A673 (cell line): ENCODE results near the gene EPHA4. TPM values are rescaled to one million over a fixed set of nuclear protein-coding genes. Genes with fewer than 3 reads are reported as not detected.

Experiments used
- BruUV-seq: library from RNA; stranded (reverse); fragments of 400-500 nt; replicated peaks from 2 replicates; lab custom pipeline; 2021; lab: Mats Ljungman, UMichigan
- CTCF ChIA-PET: fragments of 300-600 bp; sonication (Branson Sonifier 250); formaldehyde crosslinking; loops from one replicate; lab custom pipeline; 2022; ENCODE audit warnings: antibody characterized with exemption; lab: Charles Lee
- POLR2A ChIA-PET: fragments of 300-600 bp; sonication (Branson Sonifier 250); formaldehyde crosslinking; loops from one replicate; lab custom pipeline; 2022; ENCODE audit warnings: antibody characterized with exemption; ENCODE audit not compliant: low non-redundant PET; lab: Charles Lee
- DNase-seq: peaks from one replicate; pipeline ENCODE4 v3.0.0-alpha.2; 2015; ENCODE audit warnings: low spot score
- H3K27ac ChIP-seq: fragments of 200-600 bp; sonication (generic); 2 replicates; pipeline ENCODE4 v1.5.1; 2016; ENCODE audit warnings: mixed run types, low read depth, mild to moderate bottlenecking, mixed read lengths, antibody characterized with exemption, low read length; ENCODE audit not compliant: poor library complexity, severe bottlenecking
- H3K27me3 ChIP-seq: fragments of 200-600 bp; sonication (generic); replicated peaks from 2 replicates; pipeline ENCODE4 v1.6.1; 2017; ENCODE audit warnings: mixed run types, low read depth, mild to moderate bottlenecking, mixed read lengths, antibody characterized with exemption, low read length; ENCODE audit not compliant: insufficient read depth, poor library complexity
- H3K36me3 ChIP-seq: fragments of 200-600 bp; sonication (generic); 2 replicates; pipeline ENCODE4 v1.6.1; 2016; ENCODE audit warnings: mixed run types, mild to moderate bottlenecking, mixed read lengths, antibody characterized with exemption, low read length; ENCODE audit not compliant: insufficient read depth, poor library complexity, severe bottlenecking
- H3K4me1 ChIP-seq: fragments of 200-600 bp; sonication (generic); 2 replicates; pipeline ENCODE4 v1.6.1; 2017; ENCODE audit warnings: mixed run types, mild to moderate bottlenecking, mixed read lengths, antibody characterized with exemption, low read length; ENCODE audit not compliant: insufficient read depth, poor library complexity, severe bottlenecking
- H3K4me3 ChIP-seq: fragments of 200-600 bp; sonication (generic); 2 replicates; pipeline ENCODE4 v1.5.1; 2016; ENCODE audit warnings: low read depth, mixed run types, mild to moderate bottlenecking, mixed read lengths, low read length; ENCODE audit not compliant: poor library complexity, severe bottlenecking
- H3K9me3 ChIP-seq: fragments of 200-600 bp; sonication (generic); 2 replicates; pipeline ENCODE4 v1.6.1; 2016; ENCODE audit warnings: mixed run types, low read depth, mild to moderate bottlenecking, mixed read lengths, antibody characterized with exemption, low read length; ENCODE audit not compliant: poor library complexity, severe bottlenecking
- CTCF ChIP-seq: fragments of 300-800, 200-600 bp; sonication (generic); conservative IDR thresholded peaks from 2 replicates; pipeline ENCODE4 v1.5.1; 2017; ENCODE audit warnings: low read depth, mild to moderate bottlenecking, antibody characterized with exemption, low read length, moderate library complexity, mixed read lengths
- EZH2 ChIP-seq: fragments of 200-600 bp; sonication (generic); IDR thresholded peaks from 2 replicates; pipeline ENCODE4 v1.6.1; 2017; ENCODE audit warnings: borderline replicate concordance, low read depth, mild to moderate bottlenecking, mixed read lengths, antibody characterized with exemption, low read length; ENCODE audit not compliant: poor library complexity, severe bottlenecking
- intact Hi-C: fragments of 100-400 bp; cut with micrococcal nuclease; formaldehyde crosslinking; loops from one replicate; pipeline ENCODE4 v1.10.0; 2022; ENCODE audit not compliant: unreplicated experiment
- total RNA-seq: library from RNA; stranded (reverse); gene quantifications from 2 replicates; pipeline ENCODE4 v1.2.3, GENCODE V29; 2021

EPHA4 gene
- total RNA-seq, 1 experiment from 2014 or later: 39.5 TPM

GRCh38 chr2:221501210-221501882, 70.8 kb downstream of the EPHA4 start:
- H3K27me3 ChIP-seq: no peaks in the 10 kb centered on the region
- H3K4me1 ChIP-seq: peaks cover 23% of the 10 kb centered on the region
- no peak overlapping the region for H3K4me3 ChIP-seq
- H3K27ac ChIP-seq: no peak overlapping the region
- H3K36me3 ChIP-seq: no peaks in the 10 kb centered on the region
- no TSS peak for BruUV-seq
- ChIA-PET POLR2A (no interaction called here), CTCF (no interaction called here)
- no peak for TF ChIP-seq CTCF
- no peak for TF ChIP-seq EZH2
- H3K9me3 ChIP-seq: no peaks in the 10 kb centered on the region
- DNase-seq: peak; percentile 17
- intact Hi-C loops: no loop called here

- no peak overlapping the region for H3K27ac ChIP-seq
- ChIA-PET POLR2A (interaction anchor here (0.6 kb wide), 1 partner anchor 30 kb away, joined by 3 read pairs; no protein-coding TSS in a partner anchor), CTCF (no interaction called here)
- intact Hi-C loops: no loop called here
- TF ChIP-seq CTCF: no peak
- no peak for TF ChIP-seq EZH2
- H3K27me3 ChIP-seq: no peaks in the 10 kb centered on the region
- no TSS peak for BruUV-seq
- no peak overlapping the region for H3K4me3 ChIP-seq
- peaks cover 23% of the 10 kb centered on the region for H3K4me1 ChIP-seq
- H3K36me3 ChIP-seq: no peaks in the 10 kb centered on the region
- H3K9me3 ChIP-seq: no peaks in the 10 kb centered on the region
- DNase-seq: no peak
Measured at GRCh38 chr2:221500501-221501209, 71.4 kb downstream of the EPHA4 start.

- H3K9me3 ChIP-seq: no peaks in the 10 kb centered on the region
- intact Hi-C loops: no loop called here
- H3K27ac ChIP-seq: no peak overlapping the region
- POLR2A ChIA-PET: no interaction called here
- H3K27me3 ChIP-seq: no peaks in the 10 kb centered on the region
- H3K4me3 ChIP-seq: no peak overlapping the region
- CTCF ChIA-PET: no interaction called here
- DNase-seq: no peak
- TF ChIP-seq EZH2: no peak
- TF ChIP-seq CTCF: no peak
- no peaks in the 10 kb centered on the region for H3K4me1 ChIP-seq
- H3K36me3 ChIP-seq: no peaks in the 10 kb centered on the region
- BruUV-seq: no TSS peak
Measured at GRCh38 chr2:221495731-221496130, 76.4 kb downstream of the EPHA4 start.
